SK-N-MC (cell line): ENCODE results near the gene RNF135.
"Not testable (repeated sequence)": the region's sequence is repeated elsewhere in the genome, so short reads cannot be mapped to it uniquely, and the experiment has no call there.

Experiments
- EZH2 ChIP-seq: fragments of 200-600 bp; sonication (generic); IDR thresholded peaks from one replicate; pipeline ENCODE4 v1.6.1; 2017; ENCODE audit warnings: antibody characterized with exemption
- POLR2AphosphoS5 ChIP-seq: IDR thresholded peaks from 2 replicates; pipeline ENCODE4 v1.6.1; 2012; ENCODE audit warnings: mild to moderate bottlenecking, low read depth, low read length, borderline replicate concordance

GRCh38 chr17:31035611-31036010 lies 64.8 kb downstream of the RNF135 start:
- not testable (repeated sequence) for TF ChIP-seq EZH2, POLR2AphosphoS5
